K562 (cell line): ENCODE results near the gene ITGA2B. TPM values are rescaled to one million over a fixed set of nuclear protein-coding genes. Genes with fewer than 3 reads are reported as not detected.

Experiments
- ARID1B ChIP-seq: fragments of 450-650 bp; IDR thresholded peaks from 2 replicates; pipeline ENCODE4 v1.6.1; 2016; ENCODE audit warnings: antibody characterized with exemption, mild to moderate bottlenecking, inconsistent platforms
- GATAD2B ChIP-seq: fragments of 450-650 bp; IDR thresholded peaks from 2 replicates; pipeline ENCODE4 v1.6.1; 2017; ENCODE audit warnings: mild to moderate bottlenecking, borderline replicate concordance
- HDAC2 ChIP-seq: fragments of 450-650 bp; IDR thresholded peaks from 2 replicates; pipeline ENCODE4 v1.6.1; 2016; ENCODE audit warnings: mild to moderate bottlenecking
- HSF4 ChIP-seq: fragments of 250-450 bp; sonication (Bioruptor Pico); IDR thresholded peaks from 2 replicates; pipeline ENCODE4 v2.1.2; 2022; ENCODE audit warnings: mild to moderate bottlenecking, moderate library complexity, borderline replicate concordance
- JUND ChIP-seq, 2 experiments: IDR thresholded peaks; 2 replicates in 1 of 2; 3 replicates in 1 of 2; pipeline ENCODE4 v1.6.1; 2011; ENCODE audit warnings: borderline replicate concordance in 2 of 2, low read depth in 2 of 2, low read length in 2 of 2, improper control_type of control experiment in 1 of 2, missing biosample characterization in 1 of 2, missing genetic modification characterization in 1 of 2, missing genetic modification reagents in 1 of 2
- KDM1A ChIP-seq, 2 experiments: fragments of 450-650 bp; IDR thresholded peaks; 2 replicates each; pipeline ENCODE4 v1.6.1; 2016; ENCODE audit warnings: mild to moderate bottlenecking in 2 of 2
- LEF1 ChIP-seq: fragments of 450-650 bp; IDR thresholded peaks from 2 replicates; pipeline ENCODE4 v1.6.1; 2016; ENCODE audit warnings: mild to moderate bottlenecking
- MITF ChIP-seq: IDR thresholded peaks from 2 replicates; pipeline ENCODE4 v1.6.1; 2014; ENCODE audit warnings: antibody characterized with exemption
- MYNN ChIP-seq, 2 experiments: sonication (generic); formaldehyde crosslinking in 1 of 2; IDR thresholded peaks; 2 replicates each; pipeline versions ENCODE4 v1.5.0 to v1.6.1; 2016 to 2020; ENCODE audit warnings: antibody characterized with exemption in 1 of 2, missing genetic modification reagents in 1 of 2
- POLR2G ChIP-seq: fragments of 200-400 bp; formaldehyde crosslinking; IDR thresholded peaks from 2 replicates; pipeline ENCODE4 v1.6.1; 2017; ENCODE audit warnings: low read depth, mild to moderate bottlenecking, antibody characterized with exemption, low read length, moderate library complexity
- RBM39 ChIP-seq: fragments of 200-400 bp; formaldehyde crosslinking; optimal IDR thresholded peaks from 2 replicates; pipeline ENCODE3; 2018; ENCODE audit warnings: low read depth, low read length
- RNF2 ChIP-seq: sonication (generic); IDR thresholded peaks from 2 replicates; pipeline ENCODE4 v1.6.1; 2016
- SMAD4 ChIP-seq: fragments of 250-450 bp; sonication (Bioruptor Pico); conservative IDR thresholded peaks from 2 replicates; pipeline ENCODE4 v1.8.0; 2021; ENCODE audit warnings: inconsistent platforms, mild to moderate bottlenecking, moderate library complexity
- SOX6 ChIP-seq: fragments of 450-650 bp; IDR thresholded peaks from 2 replicates; pipeline ENCODE4 v1.6.1; 2014; ENCODE audit warnings: mild to moderate bottlenecking
- TAF9B ChIP-seq: fragments of 450-650 bp; IDR thresholded peaks from 2 replicates; pipeline ENCODE4 v1.6.1; 2018; ENCODE audit warnings: mild to moderate bottlenecking; ENCODE audit not compliant: partially characterized antibody
- TEAD1 ChIP-seq, 2 experiments: fragments of 450-650 bp in 1 of 2; sonication (generic) in 1 of 2; formaldehyde crosslinking; IDR thresholded peaks; 2 replicates each; pipeline versions ENCODE4 v1.4.0 to v1.8.0; 2020 to 2022; ENCODE audit warnings: mild to moderate bottlenecking in 2 of 2, missing genetic modification reagents in 1 of 2
- TEAD4 ChIP-seq, 2 experiments: sonication (generic) in 1 of 2; formaldehyde crosslinking in 1 of 2; IDR thresholded peaks; 2 replicates each; pipeline versions ENCODE4 v1.6.1 to v1.8.0; 2012 to 2022; ENCODE audit warnings: borderline replicate concordance in 1 of 2, inconsistent platforms in 1 of 2, low read length in 1 of 2, mild to moderate bottlenecking in 1 of 2, missing genetic modification reagents in 1 of 2
- TOE1 ChIP-seq, 2 experiments: fragments of 450-650 bp in 1 of 2; sonication (generic) in 1 of 2; formaldehyde crosslinking in 1 of 2; IDR thresholded peaks; 2 replicates each; pipeline versions ENCODE4 v1.7.1 to v1.8.0; 2016 to 2022; ENCODE audit warnings: borderline replicate concordance in 2 of 2, mild to moderate bottlenecking in 2 of 2, antibody characterized with exemption in 1 of 2, inconsistent platforms in 1 of 2, low read depth in 1 of 2, missing genetic modification reagents in 1 of 2, moderate library complexity in 1 of 2
- XRCC4 ChIP-seq: IDR thresholded peaks from one replicate; pipeline ENCODE4 v1.6.1; 2011; ENCODE audit not compliant: insufficient read depth, insufficient read length; ENCODE audit errors: extremely low read depth
- ZFP30 ChIP-seq: fragments of 250-450 bp; sonication (Bioruptor Pico); IDR thresholded peaks from 2 replicates; pipeline ENCODE4 v1.8.0; 2022; ENCODE audit warnings: moderate library complexity, mild to moderate bottlenecking, inconsistent platforms, borderline replicate concordance
- ZNF253 ChIP-seq: fragments of 250-450 bp; sonication (Bioruptor Pico); conservative IDR thresholded peaks from 2 replicates; pipeline ENCODE4 v1.6.1; 2021; ENCODE audit warnings: mild to moderate bottlenecking
- ZNF384 ChIP-seq: IDR thresholded peaks from 2 replicates; pipeline ENCODE4 v1.6.1; 2012; ENCODE audit warnings: low read depth, low read length, improper control_type of control experiment
- polyA plus RNA-seq, 8 experiments: library from polyadenylated mRNA; depleted of rRNA in 4 of 8; stranded (reverse) in 5 of 8; unstranded in 3 of 8; fragments of >200 nt; fragmentation: Nextera tagmentation in 2 of 8; fragmentation: Illumina TruSeq in 1 of 8; extraction: Ambion mirVana in 2 of 8; extraction: Trizol in 1 of 8; gene quantifications; 2 replicates each; pipeline versions ENCODE4 v1.2.1 to v1.2.3, GENCODE V29; 2011 to 2014; ENCODE audit warnings: inconsistent platforms in 1 of 8, missing spikeins in 1 of 8
- total RNA-seq, 7 experiments: library from RNA; depleted of rRNA in 6 of 7; stranded (reverse); fragments of >200 nt in 6 of 7; fragmentation: Illumina TruSeq in 2 of 7; extraction: Trizol in 2 of 7; gene quantifications; 2 replicates each; pipeline versions ENCODE4 v1.2.1 to v1.2.3, GENCODE V29; 2011 to 2021; ENCODE audit warnings: low replicate concordance in 1 of 7
- TF ChIP-seq, protein P1 (sequence below), 3 experiments: fragments of 200-800 bp in 1 of 3; fragments of 250-450 bp in 1 of 3; fragments of 450-650 bp in 1 of 3; sonication (Bioruptor Pico) in 1 of 3; sonication (Bioruptor generic) in 1 of 3; formaldehyde crosslinking in 1 of 3; IDR thresholded peaks; 2 replicates each; pipeline versions ENCODE4 v1.6.1 to v1.8.0; 2016 to 2022; ENCODE audit warnings: mild to moderate bottlenecking in 2 of 3, missing genetic modification characterization in 2 of 3, missing compliant biosample characterization in 1 of 3, moderate library complexity in 1 of 3

The ITGA2B gene
- total and polyA plus RNA-seq, 9 of the 15 experiments (the other 6 are each of a cell fraction or from before 2014, with no cell fraction given) = 1.1 to 26.4 (median 5.6) TPM

DNA sequence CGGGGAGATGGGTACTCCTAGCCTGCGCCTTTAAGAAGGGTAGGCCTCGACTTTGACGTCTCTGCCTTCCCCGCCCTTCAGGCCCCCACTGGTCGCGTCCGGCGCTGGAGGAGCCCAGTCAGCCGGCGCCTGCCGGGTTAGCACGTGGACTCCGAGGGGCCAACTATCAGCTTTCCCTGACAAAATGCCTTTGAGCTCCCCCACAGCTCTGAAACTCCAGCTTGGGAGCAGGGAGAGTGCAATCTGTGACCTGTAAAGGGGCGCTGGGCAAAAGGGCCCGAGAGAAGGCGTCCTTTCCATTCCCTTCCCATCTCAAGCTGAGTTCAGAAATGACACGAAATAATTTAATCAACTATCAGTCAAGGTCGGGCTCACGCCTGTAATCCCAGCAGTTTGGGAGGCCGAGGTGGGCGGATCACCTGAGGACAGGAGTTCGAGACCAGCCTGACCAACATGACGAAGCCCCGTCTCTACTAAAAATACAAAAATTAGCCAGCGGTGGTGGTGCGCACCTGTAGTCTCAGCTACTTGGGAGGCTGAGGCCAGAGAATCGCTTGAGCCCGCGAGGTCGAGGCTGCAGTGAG is 62.5 kb downstream of the ITGA2B start (continued):
- TF ChIP-seq XRCC4 (no peak), MITF (peak; percentile 12; the same call in 1 of the 2 replicates), HDAC2 (0 out of 2 replicates have a peak, but pooled peaks have one; percentile 12), TEAD4 (IDR thresholded peaks at IDR 0.05; ENCODE audit: low read length) (peak; percentile 47; the same call in 1 of the 2 replicates), TEAD4 (CRISPR knock-in tag; IDR thresholded peaks at IDR 0.05; ENCODE audit: borderline replicate concordance) (no peak), RBM39 (no peak), ARID1B (no peak), TEAD1 (CRISPR knock-in tag; IDR thresholded peaks at IDR 0.05) (peak in 1 of 2 experiments; percentile 83; a peak in 1 of 4 replicates), KDM1A (IDR thresholded peaks at IDR 0.05) (peak; percentile 28 to 58; a peak in 2 of 4 replicates), HSF4 (CRISPR knock-in tag) (no peak), SOX6 (peak; percentile 29; the same call in 1 of the 2 replicates), SMAD4 (CRISPR knock-in tag) (peak; percentile 44; the same call in 1 of the 2 replicates), TOE1 (IDR thresholded peaks at IDR 0.05; ENCODE audit: borderline replicate concordance) (peak; percentile 91), TOE1 (CRISPR knock-in tag; IDR thresholded peaks at IDR 0.05; ENCODE audit: borderline replicate concordance, low read depth) (no peak), MYNN (IDR thresholded peaks at IDR 0.05) (no peak), MYNN (CRISPR knock-in tag; IDR thresholded peaks at IDR 0.05) (no peak), RNF2 (peak; percentile 45; the same call in 1 of the 2 replicates), POLR2G (peak; percentile 59), GATAD2B (no peak), ZFP30 (CRISPR knock-in tag) (no peak), ZNF253 (CRISPR knock-in tag) (no peak), JUND (IDR thresholded peaks at IDR 0.05; ENCODE audit: borderline replicate concordance, low read depth, low read length) (peak; percentile 70; the same call in 1 of the 2 replicates), JUND (tag; IDR thresholded peaks at IDR 0.05; ENCODE audit: borderline replicate concordance, low read depth, low read length) (no peak; the same call in 2 of the 3 replicates), TAF9B (no peak), LEF1 (peak; percentile 33; the same call in 1 of the 2 replicates), ZNF384 (no peak)
- TF ChIP-seq, protein P1, sequence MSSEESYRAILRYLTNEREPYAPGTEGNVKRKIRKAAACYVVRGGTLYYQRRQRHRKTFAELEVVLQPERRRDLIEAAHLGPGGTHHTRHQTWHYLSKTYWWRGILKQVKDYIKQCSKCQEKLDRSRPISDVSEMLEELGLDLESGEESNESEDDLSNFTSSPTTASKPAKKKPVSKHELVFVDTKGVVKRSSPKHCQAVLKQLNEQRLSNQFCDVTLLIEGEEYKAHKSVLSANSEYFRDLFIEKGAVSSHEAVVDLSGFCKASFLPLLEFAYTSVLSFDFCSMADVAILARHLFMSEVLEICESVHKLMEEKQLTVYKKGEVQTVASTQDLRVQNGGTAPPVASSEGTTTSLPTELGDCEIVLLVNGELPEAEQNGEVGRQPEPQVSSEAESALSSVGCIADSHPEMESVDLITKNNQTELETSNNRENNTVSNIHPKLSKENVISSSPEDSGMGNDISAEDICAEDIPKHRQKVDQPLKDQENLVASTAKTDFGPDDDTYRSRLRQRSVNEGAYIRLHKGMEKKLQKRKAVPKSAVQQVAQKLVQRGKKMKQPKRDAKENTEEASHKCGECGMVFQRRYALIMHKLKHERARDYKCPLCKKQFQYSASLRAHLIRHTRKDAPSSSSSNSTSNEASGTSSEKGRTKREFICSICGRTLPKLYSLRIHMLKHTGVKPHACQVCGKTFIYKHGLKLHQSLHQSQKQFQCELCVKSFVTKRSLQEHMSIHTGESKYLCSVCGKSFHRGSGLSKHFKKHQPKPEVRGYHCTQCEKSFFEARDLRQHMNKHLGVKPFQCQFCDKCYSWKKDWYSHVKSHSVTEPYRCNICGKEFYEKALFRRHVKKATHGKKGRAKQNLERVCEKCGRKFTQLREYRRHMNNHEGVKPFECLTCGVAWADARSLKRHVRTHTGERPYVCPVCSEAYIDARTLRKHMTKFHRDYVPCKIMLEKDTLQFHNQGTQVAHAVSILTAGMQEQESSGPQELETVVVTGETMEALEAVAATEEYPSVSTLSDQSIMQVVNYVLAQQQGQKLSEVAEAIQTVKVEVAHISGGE (CRISPR knock-in tag; IDR thresholded peaks at IDR 0.05) = no peak
